Hepatocyte (in vitro differentiated cells): ENCODE results near the gene MSX1. TPM values are rescaled to one million over a fixed set of nuclear protein-coding genes. Genes with fewer than 3 reads are reported as not detected.

Source experiments
- DNase-seq: peaks from one replicate; pipeline ENCODE4 v3.0.0-alpha.2; 2016; ENCODE audit warnings: low spot score
- H2AFZ ChIP-seq: fragments of 200-600 bp; sonication (generic); 2 replicates; pipeline ENCODE4 v1.6.0; 2016; ENCODE audit warnings: antibody characterized with exemption, mild to moderate bottlenecking
- H3K27ac ChIP-seq: fragments of 200-600 bp; sonication (generic); 2 replicates; pipeline ENCODE4 v1.5.1; 2016; ENCODE audit warnings: mild to moderate bottlenecking
- H3K27me3 ChIP-seq: fragments of 200-600 bp; sonication (generic); 2 replicates; pipeline ENCODE4 v1.6.1; 2016
- H3K36me3 ChIP-seq: fragments of 200-600 bp; sonication (generic); replicated peaks from 2 replicates; pipeline ENCODE4 v1.5.1; 2016; ENCODE audit warnings: low read depth; ENCODE audit not compliant: insufficient read depth
- H3K4me1 ChIP-seq: fragments of 200-600 bp; sonication (generic); 2 replicates; pipeline ENCODE4 v1.5.1; 2016; ENCODE audit warnings: mild to moderate bottlenecking, moderate library complexity; ENCODE audit not compliant: insufficient read depth
- H3K4me2 ChIP-seq: fragments of 200-600 bp; sonication (generic); 2 replicates; pipeline ENCODE4 v1.6.0; 2016
- H3K4me3 ChIP-seq: fragments of 200-600 bp; sonication (generic); 2 replicates; pipeline ENCODE4 v1.5.1; 2016; ENCODE audit warnings: mild to moderate bottlenecking
- H3K79me2 ChIP-seq: fragments of 200-600 bp; sonication (generic); 2 replicates; pipeline ENCODE4 v1.6.0; 2017; ENCODE audit warnings: mild to moderate bottlenecking
- H3K9me2 ChIP-seq: fragments of 200-600 bp; sonication (generic); replicated peaks from 2 replicates; pipeline ENCODE4 v1.6.0; 2017; ENCODE audit warnings: mild to moderate bottlenecking; ENCODE audit not compliant: insufficient read depth
- H3K9me3 ChIP-seq: fragments of 200-600 bp; sonication (generic); 2 replicates; pipeline ENCODE4 v1.5.1; 2016; ENCODE audit warnings: low read depth, mild to moderate bottlenecking
- H4K20me1 ChIP-seq: fragments of 200-600 bp; sonication (generic); 2 replicates; pipeline ENCODE4 v1.6.0; 2016; ENCODE audit warnings: mild to moderate bottlenecking; ENCODE audit not compliant: insufficient read depth, poor library complexity, severe bottlenecking
- CTCF ChIP-seq: fragments of 200-600 bp; sonication (generic); IDR thresholded peaks from 2 replicates; pipeline ENCODE4 v1.5.1; 2016; ENCODE audit warnings: antibody characterized with exemption, mild to moderate bottlenecking; ENCODE audit not compliant: poor library complexity
- EZH2 ChIP-seq: fragments of 200-600 bp; sonication (generic); IDR thresholded peaks from 2 replicates; pipeline ENCODE4 v1.6.1; 2016; ENCODE audit warnings: antibody characterized with exemption, mild to moderate bottlenecking, borderline replicate concordance
- EZH2phosphoT487 ChIP-seq: fragments of 200-600 bp; sonication (generic); IDR thresholded peaks from one replicate; pipeline ENCODE4 v1.6.1; 2018; ENCODE audit warnings: antibody characterized with exemption, mild to moderate bottlenecking, low read depth, moderate library complexity; ENCODE audit not compliant: unreplicated experiment, severe bottlenecking
- WGBS: methylation state at CpG from one replicate; pipeline ENCODE4 v1.1.6; 2016; ENCODE audit warnings: low lambda C conversion rate; ENCODE audit errors: missing lambda C conversion rate; 5-methylcytosine and 5-hydroxymethylcytosine counted together
- polyA plus RNA-seq: library from polyadenylated mRNA; unstranded; fragments of >200 nt; fragmentation: Nextera tagmentation; extraction: Ambion mirVana; gene quantifications from 2 replicates; pipeline ENCODE4 v1.2.1, GENCODE V29; 2016
- total RNA-seq: library from RNA; depleted of rRNA; stranded (reverse); fragments of >200 nt; gene quantifications from 2 replicates; pipeline ENCODE4 v1.2.3, GENCODE V29; 2014

The MSX1 gene
- total and polyA plus RNA-seq, 2 experiments from 2014 or later, result 25.4 to 30.4 TPM

DNA sequence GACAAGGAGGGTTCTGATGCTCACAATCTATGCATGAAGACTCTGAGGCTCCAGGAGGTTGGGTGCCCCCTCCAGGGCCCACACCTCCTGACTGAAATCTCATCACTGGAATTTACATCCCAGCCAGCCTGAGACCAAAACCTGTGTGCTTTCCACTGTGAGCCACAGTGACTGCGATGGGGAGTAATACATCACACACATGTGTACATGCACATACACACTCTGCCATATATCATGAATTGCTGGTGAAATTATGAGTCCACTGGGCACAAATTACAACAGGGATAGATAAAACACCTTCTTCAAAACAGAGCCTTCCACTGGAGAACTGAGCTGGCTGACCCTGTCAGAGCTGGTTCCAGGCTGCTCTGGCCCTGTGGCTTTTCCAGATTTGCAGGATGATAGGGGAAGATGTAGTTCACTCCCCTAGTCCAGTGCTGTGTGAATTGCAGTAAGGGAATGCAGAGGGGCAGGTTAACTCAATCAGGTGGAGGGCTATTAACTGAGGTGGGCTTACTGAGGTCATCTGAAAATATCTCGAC lies 35.8 kb upstream of the MSX1 start:
- H4K20me1 ChIP-seq, result no peaks in the 10 kb centered on the region
- H3K9me3 ChIP-seq, result no peaks in the 10 kb centered on the region
- H3K27ac ChIP-seq, result no peak overlapping the region
- no peaks in the 10 kb centered on the region for H3K27me3 ChIP-seq
- H3K4me3 ChIP-seq, result no peak overlapping the region
- H3K36me3 ChIP-seq, result no peaks in the 10 kb centered on the region
- no peak overlapping the region for H2AFZ ChIP-seq
- H3K9me2 ChIP-seq, result no peaks in the 10 kb centered on the region
- no peaks in the 10 kb centered on the region for H3K79me2 ChIP-seq
- DNase-seq, result no peak
- TF ChIP-seq EZH2 (no peak), CTCF (no peak), EZH2phosphoT487 (no peak)
- WGBS, result 83% methylated on average over 2 of the region's 2 CpGs
- no peak overlapping the region for H3K4me2 ChIP-seq
- H3K4me1 ChIP-seq, result no peaks in the 10 kb centered on the region

DNA sequence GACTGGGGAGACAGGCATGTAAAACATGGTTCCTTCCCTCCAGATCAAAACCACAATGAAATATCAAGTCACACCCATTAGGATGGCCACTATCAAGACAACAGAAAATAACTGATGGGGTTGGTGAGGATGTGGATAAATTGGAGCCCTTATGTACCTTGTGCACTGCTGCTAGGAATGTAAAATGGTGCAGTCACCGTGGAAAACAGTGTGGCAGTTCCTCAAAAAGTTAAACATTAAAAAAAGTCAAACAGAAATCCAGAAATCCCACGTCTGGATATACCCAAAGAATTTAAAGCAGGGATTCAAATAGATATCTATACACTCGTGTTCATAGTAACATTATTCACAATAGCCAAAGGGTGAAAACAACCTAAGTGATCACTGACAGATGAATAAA lies 35.2 kb upstream of the MSX1 start:
- Histone ChIP-seq H3K27me3 (no peaks in the 10 kb centered on the region), H3K4me2 (no peak overlapping the region)
- 50% methylated on average over 3 of the region's 3 CpGs for WGBS

DNA sequence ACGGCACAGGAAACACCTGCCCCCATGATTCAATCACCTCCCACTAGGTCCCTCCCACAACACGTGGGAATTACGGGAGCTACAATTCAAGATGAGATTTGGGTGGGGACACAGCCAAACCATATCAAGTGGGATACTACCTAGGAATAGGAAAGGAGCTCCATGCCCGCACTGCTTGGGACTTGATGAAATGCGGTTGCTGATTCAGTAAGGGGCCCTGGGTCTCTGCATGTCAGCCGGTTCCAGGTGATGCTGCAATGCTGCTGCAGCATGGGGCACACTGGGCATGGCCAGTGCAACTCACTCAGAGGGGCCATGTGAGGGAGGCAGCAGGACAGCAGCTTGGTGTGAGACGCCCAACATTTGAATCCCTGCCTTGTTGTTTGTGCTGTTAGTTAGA lies 34.0 kb upstream of the MSX1 start:
- no peak overlapping the region for H3K27ac ChIP-seq
- no peaks in the 10 kb centered on the region for H3K9me2 ChIP-seq
- H4K20me1 ChIP-seq, result no peaks in the 10 kb centered on the region
- no peaks in the 10 kb centered on the region for H3K4me1 ChIP-seq
- DNase-seq, result no peak
- no peak overlapping the region for H2AFZ ChIP-seq
- H3K9me3 ChIP-seq, result no peaks in the 10 kb centered on the region
- H3K36me3 ChIP-seq, result no peaks in the 10 kb centered on the region
- 94% methylated on average over 7 of the region's 7 CpGs for whole genome bisulfite sequencing
- no peaks in the 10 kb centered on the region for H3K79me2 ChIP-seq
- TF ChIP-seq EZH2phosphoT487 (no peak), EZH2 (no peak), CTCF (no peak)
- no peak overlapping the region for H3K4me2 ChIP-seq
- H3K4me3 ChIP-seq, result no peak overlapping the region
- H3K27me3 ChIP-seq, result no peaks in the 10 kb centered on the region

More for the DNA sequence above, 35.2 kb upstream of the MSX1 start:
- Histone ChIP-seq H3K4me1 (no peaks in the 10 kb centered on the region), H2AFZ (no peak overlapping the region), H3K4me3 (no peak overlapping the region), H3K9me2 (no peaks in the 10 kb centered on the region), H3K9me3 (no peaks in the 10 kb centered on the region), H3K36me3 (no peaks in the 10 kb centered on the region), H3K79me2 (no peaks in the 10 kb centered on the region), H3K27ac (no peak overlapping the region), H4K20me1 (no peaks in the 10 kb centered on the region)
- no peak for DNase-seq
- no peak for TF ChIP-seq EZH2phosphoT487
- TF ChIP-seq CTCF, result no peak

- H3K79me2 ChIP-seq, result no peaks in the 10 kb centered on the region
- H3K4me2 ChIP-seq, result no peak overlapping the region
- no peak overlapping the region for H2AFZ ChIP-seq
- H3K27ac ChIP-seq, result no peak overlapping the region
- DNase-seq, result no peak
- H3K4me1 ChIP-seq, result no peaks in the 10 kb centered on the region
- WGBS, result 89% methylated on average over 2 of the region's 2 CpGs
- H3K27me3 ChIP-seq, result no peaks in the 10 kb centered on the region
- H3K36me3 ChIP-seq, result no peaks in the 10 kb centered on the region
- H3K4me3 ChIP-seq, result no peak overlapping the region
- H3K9me3 ChIP-seq, result no peaks in the 10 kb centered on the region
- TF ChIP-seq EZH2phosphoT487, result no peak
- TF ChIP-seq CTCF, result no peak
- TF ChIP-seq EZH2, result no peak
- no peaks in the 10 kb centered on the region for H4K20me1 ChIP-seq
- no peaks in the 10 kb centered on the region for H3K9me2 ChIP-seq
These were observed 29.6 kb upstream of the MSX1 start for GRCh38 chr4:4829837-4830236.
